Frontal cortex (tissue), 4 donors: Measurements from ENCODE around the gene ART1. TPM values are rescaled to one million over a fixed set of nuclear protein-coding genes. Genes with fewer than 3 reads are reported as not detected.

Experiments
- DNase-seq, 2 donors: peaks; one replicate each; pipeline ENCODE4 v3.0.0; 2012; ENCODE audit warnings: low spot score in 2 of 2
- FAIRE-seq: peaks from 2 replicates; lab custom pipeline; 2012; peaks lifted over from hg19 to GRCh38; lab: Jason Lieb, UNC
- small RNA-seq: library from RNA; depleted of rRNA; stranded (forward); fragments of <200 nt; gene quantifications from one replicate; pipeline ENCODE3, GENCODE V24; 2014
- total RNA-seq: library from RNA; depleted of rRNA; stranded (reverse); fragments of >200 nt; gene quantifications from one replicate; pipeline ENCODE4 v1.2.3, GENCODE V29; 2014
- donor health status: control.
- donor health status: control.
- donor health status: control.

Gene ART1
- total RNA-seq, 1 donor from 2014 or later = not detected

- DNase-seq (no peak), FAIRE-seq (no peak)
Observed at GRCh38 chr11:3703383-3703782, 58.5 kb downstream of the ART1 start.

GRCh38 chr11:3707176-3707575 is 62.2 kb downstream of the ART1 start:
- FAIRE-seq (no peak), DNase-seq (no peak)

- no peak for FAIRE-seq
- no peak for DNase-seq
Observed at GRCh38 chr11:3709977-3710376, 65.0 kb downstream of the ART1 start.

- no peak for FAIRE-seq
- no peak for DNase-seq
Observed at GRCh38 chr11:3710485-3711259, 65.7 kb downstream of the ART1 start.

GRCh38 chr11:3712274-3712673 is 67.3 kb downstream of the ART1 start:
- FAIRE-seq (no peak), DNase-seq (no peak)

Small RNA genes within 50 kb of the gene (small RNA-seq; reads per million reads assigned to genes)
- gene RF00019 = not detected

Other genes starting within 250 kb of the ART1 start
- not detected for gene ART5, start 3.1 kb upstream of the ART1 start, total RNA-seq
- gene CHRNA10, start 26.3 kb downstream of the ART1 start, total RNA-seq = 0.41 TPM
- 73.4 TPM for gene NUP98, start 152.4 kb downstream of the ART1 start, total RNA-seq
- gene PGAP2, start 163.4 kb downstream of the ART1 start, total RNA-seq = 6.9 TPM
- gene RHOG, start 195.8 kb downstream of the ART1 start, total RNA-seq = 1.2 TPM
- 16.3 TPM for gene STIM1, start 210.5 kb downstream of the ART1 start, total RNA-seq